Mammary epithelial cell (primary cell): ENCODE measurements around the gene CDCA8.

Experiments used
- CTCF ChIP-seq, 2 donors: IDR thresholded peaks in 1 of 2; conservative IDR thresholded peaks in 1 of 2; 2 replicates each; pipeline ENCODE4 v1.5.1; 2011 to 2012; ENCODE audit warnings: inconsistent platforms in 2 of 2, low read length in 2 of 2, mild to moderate bottlenecking in 2 of 2, control low read depth in 1 of 2, low read depth in 1 of 2; ENCODE audit not compliant: insufficient read depth in 1 of 2; ENCODE audit errors: extremely low read depth in 1 of 2
- EZH2 ChIP-seq: IDR thresholded peaks from 2 replicates; pipeline ENCODE4 v1.6.1; 2012; ENCODE audit warnings: low read length, inconsistent platforms, borderline replicate concordance

GRCh38 chr1:37650173-37650572, 42.1 kb upstream of the CDCA8 start:
- TF ChIP-seq CTCF (conservative IDR thresholded peaks at IDR 0.05 in 1 of 2, IDR thresholded peaks at IDR 0.05 in 1 of 2; ENCODE audit: extremely low read depth in 1 of 2, insufficient read depth in 1 of 2, low read depth in 1 of 2, low read length in 2 of 2) (no peak), EZH2 (no peak)
